Glutamatergic neuron (in vitro differentiated cells): Measurements from ENCODE around the gene WFDC10A. TPM values are rescaled to one million over a fixed set of nuclear protein-coding genes. Genes with fewer than 3 reads are reported as not detected.

ENCODE experiments used
- DNase-seq: peaks from one replicate; pipeline ENCODE4 v3.0.0; 2022
- H3K27ac Mint-ChIP-seq: one replicate; pipeline ENCODE4 v1.8.0; 2020; ENCODE audit warnings: mild to moderate bottlenecking, mixed read lengths, inconsistent platforms; ENCODE audit not compliant: unreplicated experiment
- H3K27me3 Mint-ChIP-seq: one replicate; pipeline ENCODE4 v1.8.0; 2020; ENCODE audit warnings: mild to moderate bottlenecking, moderate library complexity, mixed read lengths, inconsistent platforms; ENCODE audit not compliant: unreplicated experiment
- H3K36me3 Mint-ChIP-seq: one replicate; pipeline ENCODE4 v1.8.0; 2020; ENCODE audit warnings: mild to moderate bottlenecking, mixed read lengths, inconsistent platforms; ENCODE audit not compliant: unreplicated experiment
- H3K4me1 Mint-ChIP-seq: one replicate; pipeline ENCODE4 v1.8.0; 2020; ENCODE audit warnings: mild to moderate bottlenecking, low read depth, mixed read lengths, inconsistent platforms; ENCODE audit not compliant: unreplicated experiment
- H3K4me3 Mint-ChIP-seq: one replicate; pipeline ENCODE4 v1.8.0; 2020; ENCODE audit warnings: mild to moderate bottlenecking, mixed read lengths, inconsistent platforms; ENCODE audit not compliant: unreplicated experiment
- H3K9me3 Mint-ChIP-seq: one replicate; pipeline ENCODE4 v1.8.0; 2020; ENCODE audit warnings: mild to moderate bottlenecking, moderate library complexity, mixed read lengths, inconsistent platforms; ENCODE audit not compliant: unreplicated experiment
- total RNA-seq: library from RNA; stranded (reverse); fragmentation: NEBNext Ultra II Directional; extraction: Animal tissue kit (Norgen Biotek cat#: 25700); gene quantifications from one replicate; pipeline ENCODE4 v1.2.1, GENCODE V29; 2021; ENCODE audit not compliant: unreplicated experiment
- TF ChIP-seq, protein P1 (sequence below): fragments of 200-600 bp; sonication (generic); IDR thresholded peaks from one replicate; pipeline ENCODE4 v1.5.0; 2021; ENCODE audit not compliant: partially characterized antibody, unreplicated experiment

The WFDC10A gene
- total RNA-seq, 1 donor from 2014 or later: not detected

DNA sequence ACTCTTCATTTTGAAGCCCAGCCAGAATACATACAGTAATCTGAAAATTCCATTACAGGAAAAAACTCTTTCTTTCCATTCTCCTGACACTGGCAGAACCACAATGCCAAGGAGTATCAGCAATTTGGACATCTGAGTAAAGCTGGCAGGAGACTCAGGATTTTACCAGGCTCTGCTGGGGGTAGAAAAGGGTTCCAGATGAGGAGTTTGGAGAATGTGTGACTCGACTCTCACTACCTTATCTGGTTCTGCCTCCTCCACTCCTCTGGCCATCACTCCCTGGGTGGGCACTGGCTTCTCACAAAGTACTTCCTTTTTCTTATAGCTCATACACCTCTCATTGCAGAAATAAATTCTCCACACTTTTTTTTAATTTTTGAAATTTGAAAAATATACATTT is 39.8 kb upstream of the WFDC10A start:
- TF ChIP-seq, protein P1, sequence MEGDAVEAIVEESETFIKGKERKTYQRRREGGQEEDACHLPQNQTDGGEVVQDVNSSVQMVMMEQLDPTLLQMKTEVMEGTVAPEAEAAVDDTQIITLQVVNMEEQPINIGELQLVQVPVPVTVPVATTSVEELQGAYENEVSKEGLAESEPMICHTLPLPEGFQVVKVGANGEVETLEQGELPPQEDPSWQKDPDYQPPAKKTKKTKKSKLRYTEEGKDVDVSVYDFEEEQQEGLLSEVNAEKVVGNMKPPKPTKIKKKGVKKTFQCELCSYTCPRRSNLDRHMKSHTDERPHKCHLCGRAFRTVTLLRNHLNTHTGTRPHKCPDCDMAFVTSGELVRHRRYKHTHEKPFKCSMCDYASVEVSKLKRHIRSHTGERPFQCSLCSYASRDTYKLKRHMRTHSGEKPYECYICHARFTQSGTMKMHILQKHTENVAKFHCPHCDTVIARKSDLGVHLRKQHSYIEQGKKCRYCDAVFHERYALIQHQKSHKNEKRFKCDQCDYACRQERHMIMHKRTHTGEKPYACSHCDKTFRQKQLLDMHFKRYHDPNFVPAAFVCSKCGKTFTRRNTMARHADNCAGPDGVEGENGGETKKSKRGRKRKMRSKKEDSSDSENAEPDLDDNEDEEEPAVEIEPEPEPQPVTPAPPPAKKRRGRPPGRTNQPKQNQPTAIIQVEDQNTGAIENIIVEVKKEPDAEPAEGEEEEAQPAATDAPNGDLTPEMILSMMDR: no peak
- Mint-ChIP-seq H3K4me3 (no peak overlapping the region), H3K27me3 (peaks cover 2% of the 10 kb centered on the region), H3K4me1 (no peaks in the 10 kb centered on the region), H3K27ac (no peak overlapping the region), H3K9me3 (no peaks in the 10 kb centered on the region), H3K36me3 (no peaks in the 10 kb centered on the region)
- no peak for DNase-seq

DNA sequence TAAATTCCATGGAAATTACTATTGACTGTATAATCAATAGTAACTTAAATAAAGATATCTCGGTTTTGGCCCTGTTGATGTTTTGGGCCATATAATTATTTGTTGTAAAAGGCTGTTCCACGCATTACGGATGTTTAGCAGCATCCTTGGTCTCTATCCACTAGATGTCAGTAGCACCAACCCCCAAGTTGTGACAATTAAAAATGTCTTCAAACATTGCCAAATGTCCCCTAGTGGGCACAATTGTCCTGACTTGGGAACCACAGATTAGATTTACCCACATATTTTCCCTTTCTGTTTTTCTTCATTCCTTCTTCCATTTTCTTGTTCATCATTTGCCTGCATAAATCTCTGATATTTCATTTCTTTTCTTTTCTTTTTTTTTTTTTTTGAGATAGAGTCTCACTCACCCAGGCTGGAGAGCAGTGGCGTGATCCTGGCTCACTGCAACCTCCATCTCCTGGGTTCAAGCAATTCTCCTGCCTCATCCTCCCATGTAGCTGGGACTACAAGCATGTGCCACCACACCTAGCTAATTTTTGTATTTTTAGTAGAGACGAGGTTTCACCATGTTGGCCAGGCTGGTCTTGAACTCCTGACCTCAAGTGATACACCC is 36.9 kb upstream of the WFDC10A start:
- TF ChIP-seq, protein P1: peak; percentile 59
- H3K27ac Mint-ChIP-seq: no peak overlapping the region
- H3K4me3 Mint-ChIP-seq: no peak overlapping the region
- H3K27me3 Mint-ChIP-seq: peaks cover 2% of the 10 kb centered on the region
- DNase-seq: no peak
- H3K9me3 Mint-ChIP-seq: no peaks in the 10 kb centered on the region
- H3K36me3 Mint-ChIP-seq: no peaks in the 10 kb centered on the region
- H3K4me1 Mint-ChIP-seq: no peaks in the 10 kb centered on the region

DNA sequence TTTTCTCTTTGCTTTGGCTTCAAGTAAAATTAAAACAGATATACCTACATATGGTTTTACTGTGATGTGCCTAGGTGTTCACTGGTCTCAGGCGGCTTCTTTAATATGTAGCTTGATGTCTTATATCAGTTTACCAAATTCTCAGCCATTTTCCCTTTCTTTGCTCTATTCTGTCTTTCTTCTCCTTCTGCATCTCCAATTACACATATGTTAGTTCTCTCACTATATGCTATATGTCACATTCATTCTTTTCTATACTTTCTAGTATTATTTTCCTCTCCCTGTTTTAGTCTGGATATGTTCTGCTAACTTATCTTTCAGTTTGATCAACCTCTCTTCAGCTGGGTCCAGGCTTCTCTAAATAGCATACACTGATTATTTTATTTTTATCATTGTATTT is 36.0 kb upstream of the WFDC10A start:
- H3K4me1 Mint-ChIP-seq: no peaks in the 10 kb centered on the region
- H3K4me3 Mint-ChIP-seq: no peak overlapping the region
- H3K9me3 Mint-ChIP-seq: no peaks in the 10 kb centered on the region
- no peak overlapping the region for H3K27ac Mint-ChIP-seq
- no peak for DNase-seq
- no peaks in the 10 kb centered on the region for H3K36me3 Mint-ChIP-seq
- H3K27me3 Mint-ChIP-seq: peaks cover 2% of the 10 kb centered on the region
- TF ChIP-seq, protein P1: no peak

DNA sequence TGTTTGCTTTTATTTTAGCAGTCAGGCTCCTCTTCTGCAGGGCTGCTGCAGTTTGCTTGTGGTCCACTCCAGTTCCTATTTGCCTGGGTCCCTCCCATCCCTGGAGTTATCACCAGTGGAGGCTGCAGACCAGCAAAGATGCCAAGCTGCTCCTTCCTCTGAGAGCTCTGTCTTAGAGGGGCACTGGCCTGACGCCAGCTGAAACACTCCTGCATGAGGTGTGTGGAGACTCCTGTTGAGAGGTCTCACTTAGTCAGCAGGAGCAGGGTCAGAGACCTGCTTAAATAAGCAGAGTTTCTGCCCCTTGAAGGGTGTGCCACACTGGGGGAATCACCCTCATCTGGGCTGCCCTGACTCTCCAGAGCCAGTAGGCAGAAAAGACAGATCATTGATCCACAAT is 34.3 kb upstream of the WFDC10A start:
- H3K4me3 Mint-ChIP-seq: no peak overlapping the region
- no peaks in the 10 kb centered on the region for H3K9me3 Mint-ChIP-seq
- peaks cover 2% of the 10 kb centered on the region for H3K27me3 Mint-ChIP-seq
- DNase-seq: no peak
- no peaks in the 10 kb centered on the region for H3K4me1 Mint-ChIP-seq
- TF ChIP-seq, protein P1: no peak
- no peaks in the 10 kb centered on the region for H3K36me3 Mint-ChIP-seq
- H3K27ac Mint-ChIP-seq: no peak overlapping the region

DNA sequence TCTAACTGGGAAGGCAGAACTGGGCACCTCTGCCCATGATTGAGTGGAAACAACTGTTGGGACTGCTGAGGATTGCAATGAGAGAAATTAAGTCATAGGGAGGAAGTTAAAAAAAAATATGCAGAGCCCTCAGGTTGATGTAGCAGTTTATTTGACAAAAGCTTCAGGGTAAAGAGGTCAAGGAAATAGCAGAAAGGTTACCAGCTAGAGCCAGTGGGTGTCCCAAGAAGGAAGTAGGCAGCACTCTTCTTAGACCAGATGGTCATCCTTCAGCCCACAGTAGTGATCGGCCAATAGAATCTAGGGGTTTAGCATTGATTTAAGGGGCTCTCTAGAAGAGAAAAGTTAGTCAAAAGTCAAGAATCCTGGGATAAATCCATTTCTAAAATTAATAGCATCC is 21.7 kb upstream of the WFDC10A start:
- no peak for DNase-seq
- TF ChIP-seq, protein P1: no peak
- Mint-ChIP-seq H3K27ac (no peak overlapping the region), H3K27me3 (no peaks in the 10 kb centered on the region), H3K36me3 (peaks cover 15% of the 10 kb centered on the region), H3K4me1 (no peaks in the 10 kb centered on the region), H3K4me3 (no peak overlapping the region), H3K9me3 (peaks cover 5% of the 10 kb centered on the region)
